Stimulated activated CD4-positive, alpha-beta T cell treated with anti-CD3 and anti-CD28 coated beads, Interleukin-15, amount 100 ng/mL, for 1 hour (primary cell): ENCODE measurements around the gene IQSEC3.
"Not testable (repeated sequence)": the region's sequence is repeated elsewhere in the genome, so short reads cannot be mapped to it uniquely, and the experiment has no call there.

ENCODE experiments used
- DNase-seq, 2 donors: peaks; one replicate each; pipeline ENCODE4 v3.0.0-alpha.2; 2020; ENCODE audit warnings: low read depth in 1 of 2, low spot score in 1 of 2

IQSEC3 gene

DNA sequence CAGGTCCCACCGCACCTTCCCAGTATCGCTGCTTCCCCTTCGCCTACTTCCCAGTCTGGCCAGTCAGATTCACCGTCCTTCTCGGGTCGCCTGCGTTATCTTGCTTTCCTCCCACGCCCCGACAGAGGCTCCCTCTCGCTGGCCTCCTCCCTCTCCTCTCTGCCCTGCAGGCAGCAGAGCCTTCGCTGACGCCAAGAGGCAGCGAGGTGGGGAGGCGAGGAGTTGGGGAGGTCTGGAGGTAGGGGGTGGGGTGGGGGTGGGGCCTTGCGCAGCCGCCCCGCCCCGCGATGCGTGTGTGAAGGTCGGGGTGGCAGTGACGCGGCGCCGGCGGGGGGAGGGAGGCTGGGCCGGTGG lies at the start of gene IQSEC3:
IQSEC3 (plus strand) TSS at position 340 of the 354 bp plus-strand sequence. CDS start 116 bp downstream, outside the sequence.
- DNase-seq: not testable (repeated sequence)

DNA sequence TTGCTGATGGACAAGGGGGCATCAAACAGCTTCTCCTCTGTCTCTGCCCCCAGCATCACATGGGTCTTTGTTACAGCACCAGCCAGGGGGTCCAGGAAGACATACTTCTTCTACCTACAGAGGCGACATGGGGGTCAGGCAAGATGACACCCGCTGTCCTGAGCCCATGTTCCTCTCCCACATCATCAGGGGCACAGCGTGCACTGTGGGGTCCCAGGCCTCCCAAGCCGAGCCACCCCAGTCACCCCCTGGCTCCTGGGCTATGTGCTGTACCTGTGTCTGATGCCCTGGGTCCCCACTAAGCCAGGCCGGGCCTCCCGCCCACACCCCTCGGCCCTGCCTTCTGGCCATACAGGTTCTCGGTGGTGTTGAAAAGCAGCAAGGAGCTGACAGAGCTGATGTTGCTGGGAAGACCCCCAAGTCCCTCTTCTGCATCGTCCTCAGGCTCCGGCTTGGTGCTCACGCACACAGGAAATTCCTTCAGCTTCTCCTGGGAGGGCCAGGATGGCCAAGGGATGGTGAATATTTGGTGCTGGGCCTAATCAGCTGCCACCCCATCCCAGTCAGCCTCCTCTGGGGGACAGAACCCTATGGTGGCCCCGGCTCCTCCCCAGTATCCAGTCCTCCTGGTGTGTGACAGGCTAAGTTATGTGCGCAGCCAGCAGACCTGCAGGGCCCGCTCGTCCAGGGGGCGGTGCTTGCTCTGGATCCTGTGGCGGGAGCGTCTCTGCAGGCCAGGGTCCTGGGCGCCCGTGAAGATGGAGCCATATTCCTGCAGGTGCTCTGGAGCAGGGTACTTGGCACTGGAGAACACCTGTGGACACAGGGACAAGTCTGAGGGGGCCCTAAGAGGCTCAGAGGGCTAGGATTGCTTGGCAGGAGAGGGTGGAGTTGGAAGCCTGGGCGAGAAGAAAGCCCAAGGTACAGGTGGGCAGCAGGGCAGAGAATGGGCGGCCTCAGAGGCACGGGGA lies 48.9 kb upstream of the IQSEC3 start:
- not testable (repeated sequence) for DNase-seq

DNA sequence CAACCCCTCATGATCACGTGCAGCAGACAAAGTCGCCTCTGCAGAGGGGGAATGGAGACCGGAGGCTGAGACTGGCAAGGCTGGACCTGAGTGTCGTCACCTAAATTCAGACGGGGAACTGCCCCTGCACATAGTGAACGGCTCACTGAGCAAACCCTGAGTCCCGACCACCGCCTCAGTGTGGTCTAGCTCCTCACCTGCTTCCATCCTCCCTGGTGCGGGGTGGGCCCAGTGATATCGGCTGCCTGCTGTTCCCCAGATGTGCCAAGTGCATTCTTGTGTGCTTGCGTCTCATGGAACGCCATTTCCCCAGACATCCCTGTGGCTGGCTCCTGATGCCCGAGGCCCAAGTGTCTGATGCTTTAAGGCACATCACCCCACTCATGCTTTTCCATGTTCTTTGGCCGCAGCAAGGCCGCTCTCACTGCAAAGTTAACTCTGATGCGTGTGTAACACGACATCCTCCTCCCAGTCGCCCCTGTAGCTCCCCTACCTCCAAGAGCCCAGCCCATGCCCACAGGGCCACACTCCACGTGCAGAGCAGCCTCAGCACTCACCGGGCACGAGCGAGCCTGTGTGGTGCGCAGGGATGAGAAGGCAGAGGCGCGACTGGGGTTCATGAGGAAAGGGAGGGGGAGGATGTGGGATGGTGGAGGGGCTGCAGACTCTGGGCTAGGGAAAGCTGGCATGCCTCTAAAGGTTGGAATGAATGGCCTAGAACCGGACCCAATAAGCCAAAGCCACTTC lies 47.6 kb upstream of the IQSEC3 start:
- DNase-seq: not testable (repeated sequence)

DNA sequence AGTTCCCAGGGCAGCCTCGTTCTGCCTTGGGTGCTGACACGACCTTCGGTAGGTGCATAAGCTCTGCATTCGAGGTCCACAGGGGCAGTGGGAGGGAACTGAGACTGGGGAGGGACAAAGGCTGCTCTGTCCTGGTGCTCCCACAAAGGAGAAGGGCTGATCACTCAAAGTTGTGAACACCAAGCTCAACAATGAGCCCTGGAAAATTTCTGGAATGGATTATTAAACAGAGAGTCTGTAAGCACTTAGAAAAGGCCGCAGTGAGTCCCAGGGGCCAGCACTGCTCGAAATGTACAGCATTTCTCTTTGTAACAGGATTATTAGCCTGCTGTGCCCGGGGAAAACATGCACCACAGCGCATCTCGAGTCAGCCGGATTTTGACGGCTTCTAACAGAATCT lies 46.7 kb upstream of the IQSEC3 start:
- not testable (repeated sequence) for DNase-seq

GRCh38 chr12:20757-21156 lies 45.8 kb upstream of the IQSEC3 start:
- DNase-seq: no peak

- no peak for DNase-seq
These were observed 45.0 kb upstream of the IQSEC3 start for GRCh38 chr12:21301-22189.

DNA sequence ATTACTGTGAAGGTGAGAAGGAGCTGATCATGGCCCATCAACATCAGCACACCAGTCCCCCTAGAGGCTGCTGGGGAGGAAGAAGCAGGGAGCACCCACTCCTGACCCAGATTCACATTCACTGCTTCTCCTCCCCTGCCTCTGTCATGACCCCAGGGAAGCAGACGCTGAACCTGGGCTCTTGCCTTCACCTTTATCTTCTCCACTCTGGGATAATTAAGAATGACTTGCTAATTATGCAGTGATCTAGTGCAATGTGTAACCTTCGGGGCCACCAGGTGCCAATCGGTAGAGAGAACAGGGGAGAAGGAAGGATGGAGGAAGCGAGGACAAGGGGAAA lies 44.4 kb upstream of the IQSEC3 start:
- DNase-seq: no peak

- no peak for DNase-seq
These were observed 43.9 kb upstream of the IQSEC3 start for GRCh38 chr12:22530-23201.

DNA sequence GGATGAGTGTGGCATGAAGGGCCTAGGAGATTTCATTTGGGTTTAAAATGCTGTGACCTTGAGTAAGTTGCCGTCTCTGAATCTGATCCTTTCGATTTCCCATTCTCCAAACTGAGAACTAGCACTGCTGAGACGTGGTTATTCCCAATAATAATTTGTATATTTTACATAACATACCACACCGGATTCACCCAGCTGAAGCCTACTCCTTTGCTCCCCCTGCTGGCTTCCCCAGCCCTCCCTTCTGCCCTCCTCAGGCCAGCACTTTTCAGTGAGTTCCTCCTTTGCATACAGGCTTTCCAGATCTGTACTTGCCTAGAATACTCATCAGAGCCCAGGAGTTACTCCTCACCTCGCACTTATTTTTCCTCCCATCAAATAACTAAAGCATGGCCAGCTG lies 38.7 kb upstream of the IQSEC3 start:
- DNase-seq: not testable (repeated sequence)

- DNase-seq: not testable (repeated sequence)
These were observed 27.8 kb upstream of the IQSEC3 start for GRCh38 chr12:38775-39174.

DNA sequence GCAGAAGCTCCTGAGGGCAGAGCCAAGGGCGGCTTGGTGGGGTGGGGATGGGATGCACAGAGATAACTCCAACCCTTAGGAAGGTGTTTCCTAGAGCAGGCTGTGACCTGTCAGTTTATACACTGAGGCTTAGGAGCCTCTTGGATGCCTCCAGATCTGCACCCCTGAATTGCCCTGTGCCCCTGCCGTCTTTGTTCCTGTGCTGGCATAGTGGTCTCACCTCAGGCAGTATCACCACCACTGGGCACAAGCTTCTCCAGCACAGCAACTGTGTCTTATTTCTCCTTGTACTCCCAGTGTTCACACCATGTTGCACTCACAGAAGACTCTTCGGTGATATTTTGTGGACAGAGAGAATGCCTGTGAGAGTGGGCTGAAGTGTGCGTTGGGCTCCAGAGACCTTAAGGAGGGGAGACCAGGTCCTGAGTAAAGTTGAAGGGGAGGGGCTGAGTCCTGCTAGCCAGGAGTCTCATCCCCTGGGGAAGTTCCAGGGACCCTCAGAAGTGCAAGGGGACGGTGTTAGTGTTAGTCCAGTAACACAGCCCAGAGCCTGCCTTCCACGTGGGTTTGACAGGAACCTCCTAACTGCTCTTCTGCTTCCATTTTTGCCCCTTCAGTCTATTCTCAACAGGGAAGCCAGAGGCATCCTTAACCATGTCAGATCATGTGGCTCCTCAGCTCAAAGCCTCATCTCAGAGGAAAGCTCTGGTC lies 26.9 kb upstream of the IQSEC3 start:
- not testable (repeated sequence) for DNase-seq

- not testable (repeated sequence) for DNase-seq
These were observed 22.2 kb upstream of the IQSEC3 start for GRCh38 chr12:44352-44751.

DNA sequence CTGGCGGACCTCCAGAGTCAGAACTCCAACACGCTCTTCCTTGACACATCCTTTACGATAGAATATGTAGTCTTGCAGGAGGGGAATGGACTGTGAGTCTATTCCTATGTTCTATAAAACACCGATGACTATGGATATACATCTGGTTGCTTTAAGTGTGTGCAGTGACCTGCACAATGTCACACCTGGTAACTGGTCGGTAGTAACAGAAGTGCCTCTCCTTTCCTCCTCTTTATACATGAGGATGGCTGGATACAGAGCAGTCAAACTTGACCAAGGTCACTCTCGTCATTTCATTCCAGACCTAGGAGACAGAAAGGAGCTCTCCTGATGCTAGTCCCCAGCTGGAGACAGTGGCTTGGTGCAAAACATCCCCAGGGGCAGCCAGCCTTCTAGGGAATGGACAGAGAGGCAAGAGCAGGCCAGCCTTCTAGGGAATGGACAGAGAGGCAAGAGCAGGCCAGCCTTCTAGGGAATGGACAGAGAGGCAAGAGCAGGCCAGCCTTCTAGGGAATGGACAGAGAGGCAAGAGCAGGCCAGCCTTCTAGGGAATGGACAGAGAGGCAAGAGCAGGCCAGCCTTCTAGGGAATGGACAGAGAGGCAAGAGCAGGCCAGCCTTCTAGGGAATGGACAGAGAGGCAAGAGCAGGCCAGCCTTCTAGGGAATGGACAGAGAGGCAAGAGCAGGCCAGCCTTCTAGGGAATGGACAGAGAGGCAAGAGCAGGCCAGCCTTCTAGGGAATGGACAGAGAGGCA lies 21.2 kb upstream of the IQSEC3 start:
- not testable (repeated sequence) for DNase-seq

- DNase-seq: not testable (repeated sequence)
These were observed 20.6 kb upstream of the IQSEC3 start for GRCh38 chr12:45991-46358.

DNA sequence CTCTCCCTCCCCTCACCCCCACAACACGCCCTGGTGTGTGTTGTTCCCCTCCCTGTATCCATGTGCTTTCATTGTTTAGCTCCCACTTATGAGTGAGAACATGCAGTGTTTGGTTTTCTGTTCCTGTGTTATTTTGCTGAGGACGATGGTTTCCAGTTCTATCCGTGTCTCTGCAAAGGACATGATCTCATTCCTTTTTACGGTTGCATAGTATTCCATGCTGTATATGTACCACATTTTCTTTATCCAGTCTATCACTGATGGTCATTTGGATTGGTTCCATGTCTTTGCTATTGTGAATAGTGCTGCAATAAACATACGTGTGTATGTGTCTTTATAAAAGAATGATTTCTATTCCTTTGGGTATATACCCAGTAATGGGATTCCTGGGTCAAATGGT lies 20.0 kb upstream of the IQSEC3 start:
- DNase-seq: not testable (repeated sequence)

GRCh38 chr12:47699-48226 lies 18.8 kb upstream of the IQSEC3 start:
- not testable (repeated sequence) for DNase-seq

DNA sequence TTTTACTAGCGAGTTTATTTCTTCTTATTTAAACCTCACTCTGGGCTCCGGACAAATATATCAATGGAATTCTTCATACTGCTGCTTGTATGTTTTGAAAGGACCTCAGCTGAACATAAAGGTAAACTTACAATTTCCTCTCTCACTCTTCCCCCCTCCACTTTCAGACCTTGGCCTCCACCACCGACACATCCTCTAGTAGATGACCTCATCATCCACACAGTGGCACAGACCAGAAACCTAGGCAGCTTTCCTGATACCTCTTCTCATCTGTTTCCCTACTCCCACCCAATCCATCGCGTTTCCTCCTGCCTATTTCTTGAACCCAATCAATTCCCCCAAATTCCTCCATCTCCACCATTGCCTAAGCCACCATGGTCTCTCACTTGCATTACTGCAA lies 17.4 kb upstream of the IQSEC3 start:
- not testable (repeated sequence) for DNase-seq

DNA sequence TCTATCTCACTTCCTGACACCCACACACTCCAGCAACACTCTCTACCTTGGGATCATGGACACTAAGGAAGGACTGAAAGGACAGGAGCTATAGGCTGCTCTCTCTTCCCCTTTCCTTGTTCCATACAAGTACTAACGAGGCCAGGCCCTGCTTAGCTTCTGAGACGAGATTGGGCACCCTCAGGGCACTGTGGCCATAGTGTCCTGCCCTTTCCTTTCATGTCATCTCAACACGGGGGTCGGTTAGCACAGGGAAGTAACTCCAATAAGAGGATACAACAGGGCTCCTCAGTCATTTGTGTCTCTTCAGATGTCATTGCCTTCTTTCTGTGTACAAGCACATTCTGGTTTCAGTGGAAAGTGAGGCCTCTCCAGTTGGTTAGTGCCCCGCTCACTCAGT lies 15.5 kb upstream of the IQSEC3 start:
- not testable (repeated sequence) for DNase-seq

GRCh38 chr12:51962-52361 lies 14.6 kb upstream of the IQSEC3 start:
- DNase-seq: not testable (repeated sequence)
